ENCODE measurements around the gene ASXL2. TPM values are rescaled to one million over a fixed set of nuclear protein-coding genes. Genes with fewer than 3 reads are reported as not detected.

ASXL2 gene
- total RNA-seq, 5 donors from 2014 or later (not counting 1 experiment from before 2014, with no cell fraction given): 36.3 to 53.2 (median 48.3) TPM

- H3K27ac Mint-ChIP-seq: peak overlapping the region; percentile 97 to 100
- no peaks in the 10 kb centered on the region for H3K9me3 ChIP-seq
- no peak for DNase-seq
- H3K9me3 Mint-ChIP-seq: no peaks in the 10 kb centered on the region
- no peaks in the 10 kb centered on the region for H3K27me3 ChIP-seq (replicated peaks in 1 of 2; ENCODE audit: control insufficient read depth in 2 of 2, extremely low read depth in 1 of 2, insufficient read depth in 2 of 2, low read length in 1 of 2)
- POLR2A ChIA-PET: interaction anchor here (0.5 to 1.3 kb wide), 4 partner anchors 55 to 155 kb away, joined by 3 to 5 read pairs (median 3); partner anchors contain the start of gene RAB10 (in 2 of the 2)
- no peak for ATAC-seq (replicated peaks in 1 of 4)
- peak overlapping the region; percentile 97 to 99 (median 98) for H3K4me3 Mint-ChIP-seq
- CTCF ChIA-PET: interaction anchor here (0.6 to 1.8 kb wide), 8 partner anchors 25 to 602 kb away, joined by 3 to 25 read pairs (median 4); partner anchors contain the start of genes DTNB (in 1 of the 2) and SELENOI (in 1 of the 2)
- H3K4me1 Mint-ChIP-seq: peaks cover 33 to 36% (median 35%) of the 10 kb centered on the region in 3 donors
- peak overlapping the region; percentile 86 for H3K27ac ChIP-seq (ENCODE audit: low read length)
- H3K4me1 ChIP-seq (ENCODE audit: control insufficient read depth in 1 of 2, extremely low read depth in 1 of 2, insufficient read depth in 2 of 2, low read length in 2 of 2): peaks cover 11 to 15% of the 10 kb centered on the region in 2 experiments
- H3K27me3 Mint-ChIP-seq: peaks cover 0 to 1% of the 10 kb centered on the region in 2 donors
- H3K4me3 ChIP-seq (ENCODE audit: control insufficient read depth in 1 of 2, extremely low read depth in 1 of 2, low read length in 1 of 2): no peak overlapping the region
- H3K36me3 Mint-ChIP-seq: peaks cover 10% of the 10 kb centered on the region
- 81% methylated on average over 2 of the region's 5 CpGs for WGBS (ENCODE audit: insufficient coverage)
- H3K36me3 ChIP-seq (ENCODE audit: control insufficient read depth in 2 of 2, extremely low read depth in 1 of 2, insufficient read depth in 1 of 2, low read length in 1 of 2): peaks cover 1 to 3% of the 10 kb centered on the region in 2 donors
These were observed 945 bp upstream of the ASXL2 start for GRCh38 chr2:25879133-25879730.

DNA sequence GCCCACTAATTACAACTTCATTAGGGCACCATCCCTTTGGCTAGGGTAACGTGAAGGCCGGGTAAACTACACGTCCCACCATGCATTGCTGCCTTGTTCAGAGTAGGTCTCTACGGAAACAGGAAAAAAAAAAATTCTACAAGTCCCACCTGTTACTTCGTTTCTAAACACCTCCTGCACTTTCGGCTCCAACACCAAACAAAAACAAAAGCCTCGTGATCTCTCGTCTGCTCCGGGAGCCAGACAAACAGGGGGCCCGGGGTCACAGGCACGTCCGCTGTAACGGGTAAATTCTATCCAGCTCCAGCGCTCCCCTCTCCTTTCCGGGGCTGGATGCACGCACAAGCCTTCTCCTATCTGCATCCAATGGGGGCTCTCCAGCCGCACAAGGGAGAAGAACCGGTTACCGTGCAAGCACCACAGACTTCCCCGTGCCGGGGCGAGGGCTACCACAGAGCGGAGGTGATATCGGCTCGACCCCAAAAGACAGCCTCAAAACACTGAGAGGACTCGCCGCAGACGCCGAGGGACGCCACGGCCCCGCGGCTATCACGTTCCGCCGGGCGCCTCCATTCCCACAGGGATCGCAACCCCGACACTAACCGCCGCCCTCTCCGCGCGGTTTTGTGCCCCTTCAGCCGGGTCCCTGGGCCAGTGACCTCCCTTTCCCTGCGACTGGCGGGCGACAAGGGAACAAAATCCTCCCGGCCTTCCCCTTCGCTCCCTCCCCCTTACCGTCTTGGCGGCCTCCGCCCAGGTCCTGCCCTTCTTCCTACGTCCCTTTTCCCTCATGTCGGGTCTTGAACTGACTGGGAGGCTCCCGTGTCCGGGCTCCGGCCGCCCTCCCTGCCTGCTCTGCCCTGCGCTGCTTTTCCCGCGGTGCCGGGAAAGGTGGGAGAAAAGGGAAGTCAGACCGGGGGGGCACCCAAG lies 591 bp downstream of the ASXL2 start:
- peak; percentile 11 to 80 (median 56) for DNase-seq
- Mint-ChIP-seq H3K9me3 (no peaks in the 10 kb centered on the region), H3K4me1 (peaks cover 42 to 44% (median 43%) of the 10 kb centered on the region in 3 donors), H3K27me3 (no peaks in the 10 kb centered on the region), H3K4me3 (peak overlapping the region; percentile 97 to 99 (median 98)), H3K27ac (peak overlapping the region; percentile 97 to 100), H3K36me3 (peaks cover 14% of the 10 kb centered on the region)
- H3K4me3 ChIP-seq (ENCODE audit: control insufficient read depth in 1 of 2, extremely low read depth in 1 of 2, low read length in 1 of 2): peak overlapping the region; percentile 98 to 99
- ChIA-PET POLR2A (interaction anchor here in 1 of 2 donors (0.7 kb wide), 1 partner anchor 368 kb away, joined by 3 read pairs; no protein-coding TSS in a partner anchor), CTCF (interaction anchor here in 1 of 2 donors (0.7 to 1.5 kb wide), 13 partner anchors 24 to 908 kb away, joined by 3 to 25 read pairs (median 3); partner anchors contain the start of genes CENPA, DTNB, KIF3C and SELENOI)
- H3K27me3 ChIP-seq (replicated peaks in 1 of 2; ENCODE audit: control insufficient read depth in 2 of 2, extremely low read depth in 1 of 2, insufficient read depth in 2 of 2, low read length in 1 of 2): no peaks in the 10 kb centered on the region
- peak; percentile 24 to 52 (median 30) for ATAC-seq (replicated peaks in 1 of 4)
- peaks cover 8 to 9% of the 10 kb centered on the region in 2 donors for H3K36me3 ChIP-seq (ENCODE audit: control insufficient read depth in 2 of 2, extremely low read depth in 1 of 2, insufficient read depth in 1 of 2, low read length in 1 of 2)
- under 1% methylated on average over 43 of the region's 64 CpGs for WGBS (ENCODE audit: insufficient coverage)
- H3K4me1 ChIP-seq (ENCODE audit: control insufficient read depth in 1 of 2, extremely low read depth in 1 of 2, insufficient read depth in 2 of 2, low read length in 2 of 2): peaks cover 15 to 16% of the 10 kb centered on the region in 2 experiments
- peak overlapping the region; percentile 94 for H3K27ac ChIP-seq (ENCODE audit: low read length)
- H3K9me3 ChIP-seq: no peaks in the 10 kb centered on the region

- no peaks in the 10 kb centered on the region for H3K9me3 Mint-ChIP-seq
- H3K9me3 ChIP-seq: no peaks in the 10 kb centered on the region
- 100% methylated on average over 1 of the region's 5 CpGs for WGBS (ENCODE audit: insufficient coverage)
- H3K4me3 ChIP-seq (ENCODE audit: control insufficient read depth in 1 of 2, extremely low read depth in 1 of 2, low read length in 1 of 2): no peak overlapping the region
- H3K27ac ChIP-seq (ENCODE audit: low read length): no peak overlapping the region
- no peak overlapping the region for H3K27ac Mint-ChIP-seq
- H3K4me3 Mint-ChIP-seq: no peak overlapping the region
- no peaks in the 10 kb centered on the region for H3K27me3 ChIP-seq (replicated peaks in 1 of 2; ENCODE audit: control insufficient read depth in 2 of 2, extremely low read depth in 1 of 2, insufficient read depth in 2 of 2, low read length in 1 of 2)
- DNase-seq (no peak), ATAC-seq (replicated peaks in 1 of 4) (no peak)
- POLR2A ChIA-PET: interaction anchor here in 1 of 2 donors (0.7 kb wide), 1 partner anchor 41 kb away, joined by 3 read pairs; no protein-coding TSS in a partner anchor
- CTCF ChIA-PET: interaction anchor here (0.7 to 1.5 kb wide), 2 partner anchors 20 kb away, joined by 4 to 6 read pairs; no protein-coding TSS in a partner anchor
- H3K36me3 Mint-ChIP-seq: peaks cover 24% of the 10 kb centered on the region
- H3K36me3 ChIP-seq (ENCODE audit: control insufficient read depth in 2 of 2, extremely low read depth in 1 of 2, insufficient read depth in 1 of 2, low read length in 1 of 2): peaks cover 14 to 29% of the 10 kb centered on the region in 2 donors
- peaks cover 40 to 46% (median 44%) of the 10 kb centered on the region in 3 donors for H3K4me1 Mint-ChIP-seq
- H3K27me3 Mint-ChIP-seq: no peaks in the 10 kb centered on the region
- peaks cover 10 to 12% of the 10 kb centered on the region in 2 experiments for H3K4me1 ChIP-seq (ENCODE audit: control insufficient read depth in 1 of 2, extremely low read depth in 1 of 2, insufficient read depth in 2 of 2, low read length in 2 of 2)
These were observed 6.2 kb downstream of the ASXL2 start for GRCh38 chr2:25872134-25872533.

GRCh38 chr2:25867396-25868003 lies 10.8 kb downstream of the ASXL2 start:
- H3K36me3 Mint-ChIP-seq: peaks cover 15% of the 10 kb centered on the region
- no peak for ATAC-seq (replicated peaks in 1 of 4)
- H3K4me3 Mint-ChIP-seq: no peak overlapping the region
- H3K9me3 Mint-ChIP-seq: no peaks in the 10 kb centered on the region
- Histone ChIP-seq H3K9me3 (no peaks in the 10 kb centered on the region), H3K4me1 (ENCODE audit: control insufficient read depth in 1 of 2, extremely low read depth in 1 of 2, insufficient read depth in 2 of 2, low read length in 2 of 2) (peaks cover 0 to 5% of the 10 kb centered on the region in 2 experiments), H3K27ac (ENCODE audit: low read length) (no peak overlapping the region), H3K27me3 (replicated peaks in 1 of 2; ENCODE audit: control insufficient read depth in 2 of 2, extremely low read depth in 1 of 2, insufficient read depth in 2 of 2, low read length in 1 of 2) (no peaks in the 10 kb centered on the region), H3K36me3 (ENCODE audit: control insufficient read depth in 2 of 2, extremely low read depth in 1 of 2, insufficient read depth in 1 of 2, low read length in 1 of 2) (peaks cover 10 to 21% of the 10 kb centered on the region in 2 donors), H3K4me3 (ENCODE audit: control insufficient read depth in 1 of 2, extremely low read depth in 1 of 2, low read length in 1 of 2) (no peak overlapping the region)
- H3K27ac Mint-ChIP-seq: no peak overlapping the region
- CTCF ChIA-PET: interaction anchor here in 1 of 2 donors (4.0 kb wide), 1 partner anchor 15 kb away, joined by 22 read pairs; no protein-coding TSS in a partner anchor
- DNase-seq: no peak
- POLR2A ChIA-PET: interaction anchor here (0.6 kb wide), 2 partner anchors 98 to 262 kb away, joined by 3 to 4 read pairs; no protein-coding TSS in a partner anchor
- peaks cover 18 to 23% (median 23%) of the 10 kb centered on the region in 3 donors for H3K4me1 Mint-ChIP-seq
- 100% methylated on average over 2 of the region's 5 CpGs for WGBS (ENCODE audit: insufficient coverage)
- no peaks in the 10 kb centered on the region for H3K27me3 Mint-ChIP-seq

DNA sequence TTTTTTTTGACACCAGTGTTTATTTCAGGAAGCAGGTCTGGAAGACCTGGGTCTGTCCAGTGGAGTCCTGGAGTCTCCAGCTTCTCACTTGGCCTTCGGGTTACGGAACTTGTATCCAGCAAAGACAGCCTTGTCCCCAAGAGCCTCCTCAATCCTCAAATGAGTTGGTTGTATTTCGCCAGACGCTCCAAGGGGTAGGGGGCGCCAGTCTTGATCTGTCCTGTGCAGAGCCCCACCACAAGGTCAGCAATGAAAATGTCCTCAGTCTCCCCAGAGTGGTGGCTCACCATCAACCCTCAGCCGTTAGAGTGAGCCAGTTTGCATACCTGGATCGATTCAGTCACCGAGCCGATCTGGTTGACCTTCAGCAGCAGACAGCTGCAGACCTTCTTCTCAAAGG lies 21.9 kb downstream of the ASXL2 start:
- H3K27ac Mint-ChIP-seq: no peak overlapping the region
- H3K9me3 Mint-ChIP-seq: no peaks in the 10 kb centered on the region
- H3K4me1 Mint-ChIP-seq: peaks cover 47 to 60% (median 57%) of the 10 kb centered on the region in 3 donors
- H3K36me3 Mint-ChIP-seq: peaks cover 12% of the 10 kb centered on the region
- Histone ChIP-seq H3K36me3 (ENCODE audit: control insufficient read depth in 2 of 2, extremely low read depth in 1 of 2, insufficient read depth in 1 of 2, low read length in 1 of 2) (peaks cover 0 to 8% of the 10 kb centered on the region in 2 donors), H3K4me3 (ENCODE audit: control insufficient read depth in 1 of 2, extremely low read depth in 1 of 2, low read length in 1 of 2) (no peak overlapping the region), H3K27me3 (replicated peaks in 1 of 2; ENCODE audit: control insufficient read depth in 2 of 2, extremely low read depth in 1 of 2, insufficient read depth in 2 of 2, low read length in 1 of 2) (no peaks in the 10 kb centered on the region), H3K27ac (ENCODE audit: low read length) (no peak overlapping the region), H3K9me3 (no peaks in the 10 kb centered on the region), H3K4me1 (ENCODE audit: control insufficient read depth in 1 of 2, extremely low read depth in 1 of 2, insufficient read depth in 2 of 2, low read length in 2 of 2) (peaks cover 4 to 8% of the 10 kb centered on the region in 2 experiments)
- H3K27me3 Mint-ChIP-seq: no peaks in the 10 kb centered on the region
- no peak for ATAC-seq (replicated peaks in 1 of 4)
- WGBS (ENCODE audit: insufficient coverage): 98% methylated on average over 8 of the region's 9 CpGs
- POLR2A ChIA-PET: no interaction called here
- CTCF ChIA-PET: interaction anchor here (0.6 to 0.7 kb wide), 2 partner anchors 170 to 1232 kb away, joined by 5 to 7 read pairs; no protein-coding TSS in a partner anchor
- no peak for DNase-seq
- no peak overlapping the region for H3K4me3 Mint-ChIP-seq
